H1 (cell line): ENCODE measurements around the gene EIF4E2. TPM values are rescaled to one million over a fixed set of nuclear protein-coding genes. Genes with fewer than 3 reads are reported as not detected.

Experiments
- KDM1A ChIP-seq: fragments of 200-600, 300-600 bp; sonication (generic); IDR thresholded peaks from 2 replicates; pipeline ENCODE4 v1.7.1; 2016; ENCODE audit warnings: mild to moderate bottlenecking, low read length, borderline replicate concordance
- POLR2A ChIP-seq, 2 experiments: IDR thresholded peaks; 1 replicate in 1 of 2; 2 replicates in 1 of 2; pipeline ENCODE4 v1.6.1; 2011; ENCODE audit warnings: low read depth in 2 of 2, low read length in 2 of 2, mild to moderate bottlenecking in 2 of 2; ENCODE audit errors: control extremely low read depth in 1 of 2
- RAD21 ChIP-seq, 2 experiments: IDR thresholded peaks in 1 of 2; conservative IDR thresholded peaks in 1 of 2; 2 replicates each; pipeline ENCODE4 v1.6.1; 2011; ENCODE audit warnings: low read depth in 2 of 2, low read length in 2 of 2, improper control_type of control experiment in 1 of 2, inconsistent platforms in 1 of 2, mild to moderate bottlenecking in 1 of 2, moderate library complexity in 1 of 2
- ZNF274 ChIP-seq: IDR thresholded peaks from 2 replicates; pipeline ENCODE4 v1.7.0; 2012; ENCODE audit warnings: low read length, borderline replicate concordance; ENCODE audit errors: extremely low read depth
- polyA plus RNA-seq, 7 experiments: library from polyadenylated mRNA; depleted of rRNA in 3 of 7; stranded (reverse) in 5 of 7; unstranded in 2 of 7; fragments of >200 nt in 5 of 7; fragments of 200-250 nt in 2 of 7; gene quantifications; 1 replicate in 5 of 7; 2 replicates in 1 of 7; 4 replicates in 1 of 7; pipeline versions ENCODE4 v1.2.1 to v1.2.3, GENCODE V29; 2011 to 2013; ENCODE audit warnings: missing spikeins in 2 of 7, mixed read lengths in 2 of 7
- total RNA-seq: library from RNA; stranded (reverse); fragmentation: NEBNext Ultra II Directional; extraction: Animal tissue kit (Norgen Biotek cat#: 25700); gene quantifications from 2 replicates; pipeline ENCODE4 v1.2.1, GENCODE V29; 2021

The EIF4E2 gene
- total and polyA plus RNA-seq, 2 of the 8 experiments (the other 6 are each of a cell fraction or from before 2014, with no cell fraction given), result 39.4 to 114 TPM

- TF ChIP-seq KDM1A (no peak), ZNF274 (no peak), RAD21 (IDR thresholded peaks at IDR 0.05 in 1 of 2, conservative IDR thresholded peaks at IDR 0.05 in 1 of 2; ENCODE audit: low read depth in 2 of 2, low read length in 2 of 2) (no peak), POLR2A (IDR thresholded peaks at IDR 0.05; ENCODE audit: control extremely low read depth in 1 of 2, low read depth in 2 of 2, low read length in 2 of 2) (no peak)
These were observed 34.9 kb upstream of the EIF4E2 start (continued) for GRCh38 chr2:232515639-232516038.
